B cell (primary cell): ENCODE results near the gene SLC39A3.

Experiments used
- EZH2 ChIP-seq: IDR thresholded peaks from 2 replicates; pipeline ENCODE4 v1.6.1; 2012; ENCODE audit warnings: borderline replicate concordance, low read depth, mild to moderate bottlenecking, moderate library complexity, low read length; ENCODE audit not compliant: insufficient read depth, poor library complexity, severe bottlenecking
- TF ChIP-seq, protein P1 (sequence below): fragments of 200-600 bp; IDR thresholded peaks from one replicate; pipeline ENCODE4 v1.8.0; 2022; ENCODE audit warnings: antibody characterized with exemption, mild to moderate bottlenecking

DNA sequence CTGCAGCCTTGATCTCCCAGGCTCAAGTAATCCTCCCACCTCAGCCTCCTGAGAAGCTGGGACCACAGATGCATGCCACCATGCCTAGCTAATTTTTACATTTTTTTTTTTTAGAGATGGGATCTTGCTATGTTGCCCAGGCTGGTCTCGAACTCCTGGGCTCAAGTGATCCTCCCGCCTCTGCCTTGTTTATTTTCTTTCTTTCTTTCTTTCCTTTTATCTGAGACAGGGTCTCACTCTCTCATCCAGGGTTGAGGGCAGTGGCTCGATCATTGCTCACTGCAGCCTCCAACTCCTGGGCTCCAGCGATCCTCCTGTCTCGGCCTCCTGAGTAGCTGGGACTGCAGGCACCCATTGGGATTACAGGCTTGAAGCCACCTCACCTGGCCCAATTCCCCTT is 33.6 kb downstream of the SLC39A3 start:
- TF ChIP-seq, protein P1, sequence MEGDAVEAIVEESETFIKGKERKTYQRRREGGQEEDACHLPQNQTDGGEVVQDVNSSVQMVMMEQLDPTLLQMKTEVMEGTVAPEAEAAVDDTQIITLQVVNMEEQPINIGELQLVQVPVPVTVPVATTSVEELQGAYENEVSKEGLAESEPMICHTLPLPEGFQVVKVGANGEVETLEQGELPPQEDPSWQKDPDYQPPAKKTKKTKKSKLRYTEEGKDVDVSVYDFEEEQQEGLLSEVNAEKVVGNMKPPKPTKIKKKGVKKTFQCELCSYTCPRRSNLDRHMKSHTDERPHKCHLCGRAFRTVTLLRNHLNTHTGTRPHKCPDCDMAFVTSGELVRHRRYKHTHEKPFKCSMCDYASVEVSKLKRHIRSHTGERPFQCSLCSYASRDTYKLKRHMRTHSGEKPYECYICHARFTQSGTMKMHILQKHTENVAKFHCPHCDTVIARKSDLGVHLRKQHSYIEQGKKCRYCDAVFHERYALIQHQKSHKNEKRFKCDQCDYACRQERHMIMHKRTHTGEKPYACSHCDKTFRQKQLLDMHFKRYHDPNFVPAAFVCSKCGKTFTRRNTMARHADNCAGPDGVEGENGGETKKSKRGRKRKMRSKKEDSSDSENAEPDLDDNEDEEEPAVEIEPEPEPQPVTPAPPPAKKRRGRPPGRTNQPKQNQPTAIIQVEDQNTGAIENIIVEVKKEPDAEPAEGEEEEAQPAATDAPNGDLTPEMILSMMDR, result no peak
- no peak for TF ChIP-seq EZH2
